Adrenal gland (tissue), 12 donors: ENCODE results near the gene FREM3. TPM values are rescaled to one million over a fixed set of nuclear protein-coding genes. Genes with fewer than 3 reads are reported as not detected.

Experiments used
- DNase-seq, 7 donors: peaks; one replicate each; pipeline ENCODE4 v3.0.0-alpha.2; 2019 to 2020
- H3K27ac ChIP-seq, 5 donors: fragments of 200-600 bp; sonication (generic) in 4 of 5; 1 replicate in 3 of 5; 2 replicates in 2 of 5; pipeline versions ENCODE4 v1.5.1 to v1.8.0; 2016 to 2020; ENCODE audit warnings: mild to moderate bottlenecking in 1 of 5
- H3K27me3 ChIP-seq: fragments of 200-600 bp; 2 replicates; pipeline ENCODE4 v1.8.0; 2021
- H3K36me3 ChIP-seq, 2 donors: fragments of 200-600 bp; replicated peaks in 1 of 2; 1 replicate in 1 of 2; 2 replicates in 1 of 2; pipeline versions ENCODE4 v1.5.1 to v1.8.0; 2018 to 2022
- H3K4me1 ChIP-seq, 2 donors: fragments of 200-600 bp; replicated peaks in 1 of 2; 1 replicate in 1 of 2; 2 replicates in 1 of 2; pipeline versions ENCODE4 v1.5.1 to v1.8.0; 2018 to 2021
- H3K4me3 ChIP-seq, 4 donors: fragments of 200-600 bp; sonication (generic) in 3 of 4; one replicate each; pipeline ENCODE4 v1.5.1; 2016 to 2018
- H3K9me3 ChIP-seq, 3 donors: fragments of 200-600 bp; sonication (generic) in 1 of 3; replicated peaks in 1 of 3; 1 replicate in 2 of 3; 2 replicates in 1 of 3; pipeline versions ENCODE4 v1.5.1 to v1.8.0; 2016 to 2021
- POLR2A ChIP-seq, 2 donors: fragments of 450-650 bp; IDR thresholded peaks; one replicate each; pipeline ENCODE4 v1.6.1; 2017; ENCODE audit warnings: antibody characterized with exemption in 2 of 2, mild to moderate bottlenecking in 2 of 2, moderate library complexity in 1 of 2
- WGBS, 4 donors: extraction: QIAGEN DNeasy Blood & Tissue Kit in 2 of 4; methylation state at CpG; one replicate each; pipeline versions ENCODE4 v1.1.5 to v1.1.7; 2013 to 2017; 5-methylcytosine and 5-hydroxymethylcytosine counted together
- intact Hi-C, 2 donors: fragments of 100-400 bp; cut with DNase I; formaldehyde crosslinking; loops; one replicate each; pipeline versions ENCODE4 v1.14.1 to v1.15.0; 2022 to 2023
- polyA plus RNA-seq, 3 donors: library from polyadenylated mRNA; stranded (reverse); fragments of 200-250 nt in 2 of 3; fragments of 350-450 nt in 1 of 3; fragmentation: Illumina TruSeq in 1 of 3; extraction: RNeasy Lipid Tissue Mini Kit (QIAGEN cat#74804) in 1 of 3; gene quantifications; one replicate each; pipeline ENCODE4 v1.2.3, GENCODE V29; 2013 to 2014
- total RNA-seq, 9 donors: library from RNA; depleted of rRNA in 4 of 9; stranded (reverse); fragments of >200 nt in 4 of 9; fragments of 120-200 nt in 1 of 9; fragmentation: NEBNext Ultra II Directional in 1 of 9; extraction: Animal tissue kit (Norgen Biotek cat#: 25700) in 1 of 9; gene quantifications; one replicate each; pipeline versions ENCODE4 v1.1.0 to v1.2.4, GENCODE V29; 2013 to 2023
- TF ChIP-seq, protein P1 (sequence below), 6 experiments: fragments of 450-650 bp in 4 of 6; fragments of 200-600 bp in 2 of 6; sonication (generic) in 1 of 6; IDR thresholded peaks; 1 replicate in 5 of 6; 2 replicates in 1 of 6; pipeline versions ENCODE4 v1.5.1 to v1.8.0; 2016 to 2021; ENCODE audit warnings: antibody characterized with exemption in 6 of 6, mild to moderate bottlenecking in 2 of 6, moderate library complexity in 1 of 6
- donor health status: healthy with polysubstance abuse.
- donor health status: Bipolar disorder and iron deficiency.
- donor health status: DM: yes; HTN: yes; CAD: no.
- donor health status: DM: no; HTN: no; CAD: no.
- donor health status: DM: no; HTN: no; CAD: no.
- donor health status: DM: yes; HTN: yes; CAD: no.

Gene FREM3
- total and polyA plus RNA-seq, 12 donors = 0.06 to 0.22 TPM; not detected in 10

- TF ChIP-seq, protein P1, sequence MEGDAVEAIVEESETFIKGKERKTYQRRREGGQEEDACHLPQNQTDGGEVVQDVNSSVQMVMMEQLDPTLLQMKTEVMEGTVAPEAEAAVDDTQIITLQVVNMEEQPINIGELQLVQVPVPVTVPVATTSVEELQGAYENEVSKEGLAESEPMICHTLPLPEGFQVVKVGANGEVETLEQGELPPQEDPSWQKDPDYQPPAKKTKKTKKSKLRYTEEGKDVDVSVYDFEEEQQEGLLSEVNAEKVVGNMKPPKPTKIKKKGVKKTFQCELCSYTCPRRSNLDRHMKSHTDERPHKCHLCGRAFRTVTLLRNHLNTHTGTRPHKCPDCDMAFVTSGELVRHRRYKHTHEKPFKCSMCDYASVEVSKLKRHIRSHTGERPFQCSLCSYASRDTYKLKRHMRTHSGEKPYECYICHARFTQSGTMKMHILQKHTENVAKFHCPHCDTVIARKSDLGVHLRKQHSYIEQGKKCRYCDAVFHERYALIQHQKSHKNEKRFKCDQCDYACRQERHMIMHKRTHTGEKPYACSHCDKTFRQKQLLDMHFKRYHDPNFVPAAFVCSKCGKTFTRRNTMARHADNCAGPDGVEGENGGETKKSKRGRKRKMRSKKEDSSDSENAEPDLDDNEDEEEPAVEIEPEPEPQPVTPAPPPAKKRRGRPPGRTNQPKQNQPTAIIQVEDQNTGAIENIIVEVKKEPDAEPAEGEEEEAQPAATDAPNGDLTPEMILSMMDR (IDR thresholded peaks at IDR 0.05) = no peak
- Histone ChIP-seq H3K4me3 (no peak overlapping the region), H3K36me3 (no peaks in the 10 kb centered on the region), H3K4me1 (peaks cover 0 to 17% of the 10 kb centered on the region in 2 donors), H3K9me3 (no peaks in the 10 kb centered on the region), H3K27ac (peak overlapping the region in 1 of 5 donors; percentile 44), H3K27me3 (no peaks in the 10 kb centered on the region)
- intact Hi-C loops = no loop called here
- WGBS, 4 donors = 26 to 35% (median 32%) methylated on average over 5 of the region's 5 CpGs
- peak; percentile 40 to 91 (median 81) for DNase-seq
Observed at GRCh38 chr4:143626134-143626911, 74.2 kb downstream of the FREM3 start.

GRCh38 chr4:143625632-143626031 is 74.8 kb downstream of the FREM3 start:
- intact Hi-C loops = no loop called here
- DNase-seq = no peak
- no peak overlapping the region for H3K4me3 ChIP-seq
- H3K27me3 ChIP-seq = no peaks in the 10 kb centered on the region
- no peaks in the 10 kb centered on the region for H3K9me3 ChIP-seq
- TF ChIP-seq POLR2A (IDR thresholded peaks at IDR 0.05) = no peak
- 60 to 76% (median 71%) methylated on average over 4 of the region's 4 CpGs for WGBS, 4 donors
- H3K27ac ChIP-seq = no peak overlapping the region
- H3K36me3 ChIP-seq = no peaks in the 10 kb centered on the region
- peaks cover 0 to 17% of the 10 kb centered on the region in 2 donors for H3K4me1 ChIP-seq

DNA sequence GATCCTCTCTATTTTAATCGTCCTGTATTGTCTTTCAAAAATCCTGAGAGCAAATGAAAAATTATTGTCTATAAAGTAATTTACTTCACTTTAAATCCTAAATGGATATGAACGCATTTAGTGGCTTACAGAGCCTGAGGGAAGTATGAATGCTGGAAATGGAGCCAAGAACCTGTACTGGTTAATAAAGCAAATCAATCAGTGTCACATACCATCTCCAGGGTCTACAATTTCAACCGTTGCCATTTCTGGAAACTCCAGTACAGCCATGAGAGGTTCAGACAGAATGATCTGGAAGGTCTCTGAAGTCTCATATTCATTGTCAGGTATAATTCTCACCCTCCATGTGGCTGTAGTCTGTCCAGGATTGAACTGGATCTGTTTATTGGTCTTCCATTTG is 76.6 kb downstream of the FREM3 start:
- 81 to 89% (median 83%) methylated on average over 3 of the region's 3 CpGs for WGBS, 4 donors

GRCh38 chr4:143618811-143619210 is 81.7 kb downstream of the FREM3 start:
- H3K4me3 ChIP-seq = no peak overlapping the region
- intact Hi-C loops = loop anchor here in 1 of 2 donors (5.0 kb wide), 1 partner anchor 63 kb away; no protein-coding TSS in a partner anchor
- no peaks in the 10 kb centered on the region for H3K27me3 ChIP-seq
- H3K4me1 ChIP-seq = no peaks in the 10 kb centered on the region
- H3K36me3 ChIP-seq = no peaks in the 10 kb centered on the region
- DNase-seq = no peak
- 46 to 71% (median 62%) methylated on average over 1 of the region's 1 CpG for WGBS, 4 donors
- no peak overlapping the region for H3K27ac ChIP-seq
- TF ChIP-seq POLR2A (IDR thresholded peaks at IDR 0.05) = no peak
- TF ChIP-seq, protein P1 (IDR thresholded peaks at IDR 0.05) = no peak
- no peaks in the 10 kb centered on the region for H3K9me3 ChIP-seq

More for the DNA sequence above, 76.6 kb downstream of the FREM3 start:
- Histone ChIP-seq H3K27ac (no peak overlapping the region), H3K9me3 (no peaks in the 10 kb centered on the region), H3K4me3 (no peak overlapping the region), H3K4me1 (peaks cover 0 to 17% of the 10 kb centered on the region in 2 donors), H3K36me3 (no peaks in the 10 kb centered on the region), H3K27me3 (no peaks in the 10 kb centered on the region)
- TF ChIP-seq, protein P1 (IDR thresholded peaks at IDR 0.05) = no peak
- no peak for TF ChIP-seq POLR2A (IDR thresholded peaks at IDR 0.05)
- intact Hi-C loops = no loop called here
- no peak for DNase-seq
